HG03432 (cell line): ENCODE data around the gene TANGO6.
"Not testable (repeated sequence)": the region's sequence is repeated elsewhere in the genome, so short reads cannot be mapped to it uniquely, and the experiment has no call there.

Source experiments
- ATAC-seq: cut with Tn5 transposase; IDR thresholded peaks from one replicate; pipeline ENCODE4 v1.9.1; 2021; ENCODE audit warnings: mild to moderate bottlenecking, moderate library complexity; ENCODE audit not compliant: unreplicated experiment

Gene TANGO6

GRCh38 chr16:68960910-68961309, 117.6 kb downstream of the TANGO6 start:
- no peak for ATAC-seq

GRCh38 chr16:68961778-68962402, 118.6 kb downstream of the TANGO6 start:
- no peak for ATAC-seq

- no peak for ATAC-seq
These were observed 126.0 kb downstream of the TANGO6 start for GRCh38 chr16:68969338-68969737.

DNA sequence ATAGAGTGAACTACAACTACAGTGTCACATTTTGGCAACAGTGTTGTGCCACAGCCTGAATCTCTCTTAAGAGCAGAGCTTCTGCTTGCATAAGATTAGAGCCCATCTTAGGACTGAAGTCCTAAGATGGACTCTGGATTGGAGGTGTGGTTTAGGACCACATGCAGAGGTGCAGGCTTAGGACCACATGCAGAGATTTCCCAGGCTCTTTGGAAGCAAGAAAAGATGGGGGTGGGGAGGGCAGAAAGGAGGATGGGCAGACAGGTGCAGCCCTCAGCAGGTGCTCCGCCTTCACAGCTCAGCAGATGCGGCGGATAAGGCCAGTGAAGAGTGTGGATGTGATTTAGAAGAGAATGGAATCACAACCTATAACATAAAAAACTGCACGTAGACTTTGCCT, 128.7 kb downstream of the TANGO6 start:
- no peak for ATAC-seq

GRCh38 chr16:68972720-68973119, 129.4 kb downstream of the TANGO6 start:
- no peak for ATAC-seq

GRCh38 chr16:68973611-68974120, 130.3 kb downstream of the TANGO6 start:
- ATAC-seq, result no peak

DNA sequence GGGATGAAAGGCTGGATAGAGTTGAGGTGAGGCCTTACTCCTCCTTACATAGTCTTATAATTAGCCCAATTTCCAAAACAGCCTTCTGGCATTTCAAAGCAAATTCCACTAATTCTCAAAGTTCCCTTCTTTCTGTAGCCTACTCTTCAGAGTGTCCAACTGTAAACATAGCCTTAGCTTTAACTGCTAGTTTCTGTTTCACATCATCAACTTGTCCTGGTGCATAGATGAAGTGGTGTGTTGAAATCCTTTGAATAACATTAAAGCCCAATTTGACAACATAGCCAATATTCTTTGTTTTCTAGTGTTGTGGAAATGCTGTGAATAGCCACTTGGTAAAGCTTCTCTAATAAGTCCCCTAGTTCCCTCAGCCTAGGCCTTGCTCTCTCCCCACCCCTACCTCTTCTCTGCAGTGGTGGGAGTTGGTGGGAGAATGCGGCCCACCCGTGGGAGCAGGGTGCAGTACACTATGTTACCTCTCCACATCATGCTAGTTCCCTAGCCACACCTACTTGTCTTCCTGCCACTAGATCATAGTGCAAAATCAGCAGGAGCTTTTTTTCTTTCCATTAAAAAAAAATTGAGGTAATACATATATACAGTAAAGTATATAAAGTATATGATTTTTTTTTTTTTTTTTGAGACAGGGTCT, 135.1 kb downstream of the TANGO6 start:
- ATAC-seq, result no peak

GRCh38 chr16:68980695-68981315, 137.5 kb downstream of the TANGO6 start:
- ATAC-seq, result no peak

DNA sequence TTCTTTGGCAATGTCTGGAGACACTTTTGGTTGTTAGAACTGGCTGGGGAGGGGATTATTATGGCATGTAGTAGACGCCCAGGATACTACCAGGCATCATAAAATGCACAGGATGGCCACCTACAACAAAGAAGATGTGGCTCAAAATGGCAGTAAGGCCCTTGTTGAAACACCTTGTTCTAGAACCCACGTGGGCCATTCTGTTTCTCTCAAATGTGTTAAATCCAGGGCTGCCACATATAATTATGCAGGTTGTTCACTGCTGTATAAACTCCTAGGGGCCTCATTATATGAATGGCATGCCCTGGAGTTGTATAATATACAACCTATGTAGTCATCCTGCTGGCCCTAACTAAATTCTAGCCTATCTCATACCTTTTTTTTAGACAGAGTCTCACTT, 138.6 kb downstream of the TANGO6 start:
- ATAC-seq, result no peak

GRCh38 chr16:68984467-68984866, 141.1 kb downstream of the TANGO6 start:
- no peak for ATAC-seq

GRCh38 chr16:68985268-68985667, 141.9 kb downstream of the TANGO6 start:
- ATAC-seq, result no peak

DNA sequence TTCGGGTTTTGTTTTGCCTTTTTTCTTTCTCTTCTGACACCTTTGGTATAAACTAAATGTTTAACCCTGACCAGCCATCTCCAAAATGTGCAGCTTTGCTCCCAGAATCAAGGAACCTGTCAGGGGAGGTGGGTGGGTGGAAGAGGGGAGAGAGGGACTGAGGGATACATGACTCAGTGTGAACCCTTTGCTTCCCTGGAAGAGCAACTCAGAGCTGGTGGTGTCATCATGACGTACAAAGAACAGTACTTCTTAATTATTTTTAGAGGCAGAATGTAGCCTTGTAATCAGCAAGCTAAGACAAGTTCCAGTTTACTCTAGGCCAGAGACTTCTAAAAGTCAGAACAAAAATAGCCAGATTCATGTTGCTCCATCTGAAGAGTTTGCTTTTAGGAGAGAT, 142.5 kb downstream of the TANGO6 start:
- no peak for ATAC-seq

DNA sequence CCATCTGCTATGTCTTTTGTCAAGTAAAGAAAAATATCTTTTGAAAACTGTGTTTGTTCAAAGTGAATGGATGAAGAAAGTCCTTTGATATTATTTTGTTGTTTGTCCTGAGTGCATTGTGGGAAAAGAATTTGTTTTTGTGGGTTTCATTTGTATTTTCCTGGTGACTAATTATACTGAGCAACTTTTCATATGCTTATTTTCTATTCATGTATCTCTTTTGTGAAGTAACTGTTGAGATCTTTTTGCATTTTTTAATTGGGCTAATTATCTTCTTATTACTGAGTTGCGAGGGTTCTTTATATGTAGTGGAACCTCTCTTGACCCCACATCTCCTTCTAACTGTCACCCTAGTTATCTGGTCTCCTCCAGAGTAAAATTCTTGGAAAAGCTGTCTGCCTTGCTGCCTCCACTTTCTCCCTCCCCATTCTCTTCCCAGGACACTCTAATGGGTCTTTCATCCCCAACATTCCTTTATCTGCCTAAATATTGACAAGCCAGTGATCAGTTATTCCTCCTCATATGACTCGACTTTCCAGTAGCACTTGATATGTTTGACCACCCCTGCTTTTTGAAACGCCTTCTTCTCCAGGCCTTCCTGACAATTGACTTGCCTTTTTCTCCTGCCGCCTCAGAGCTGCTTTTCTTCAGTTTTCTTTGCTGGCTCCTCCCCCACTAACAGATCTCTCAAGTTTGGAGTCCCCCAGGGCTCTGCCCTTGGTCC, 144.6 kb downstream of the TANGO6 start:
- ATAC-seq, result no peak

GRCh38 chr16:68990172-68990845, 147.0 kb downstream of the TANGO6 start:
- ATAC-seq, result not testable (repeated sequence)

DNA sequence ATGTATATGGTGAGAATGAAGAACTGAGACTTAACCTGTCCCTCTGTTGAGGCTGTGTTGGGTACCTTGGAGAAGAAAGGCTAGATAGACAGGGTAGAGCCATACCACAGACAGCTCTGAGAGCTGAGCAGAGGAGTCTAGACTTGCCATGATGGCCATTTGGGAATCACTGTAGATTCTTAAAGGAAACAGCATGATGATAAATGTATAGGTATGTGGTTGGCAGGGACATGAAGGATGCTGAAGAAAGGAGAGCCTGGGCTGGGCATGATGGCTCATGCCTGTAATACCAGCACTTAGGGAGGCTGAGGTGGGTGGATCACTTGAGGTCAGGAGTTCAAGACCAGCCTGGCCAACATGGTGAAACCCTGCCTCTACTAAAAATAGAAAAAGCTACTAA, 147.7 kb downstream of the TANGO6 start:
- ATAC-seq, result no peak

DNA sequence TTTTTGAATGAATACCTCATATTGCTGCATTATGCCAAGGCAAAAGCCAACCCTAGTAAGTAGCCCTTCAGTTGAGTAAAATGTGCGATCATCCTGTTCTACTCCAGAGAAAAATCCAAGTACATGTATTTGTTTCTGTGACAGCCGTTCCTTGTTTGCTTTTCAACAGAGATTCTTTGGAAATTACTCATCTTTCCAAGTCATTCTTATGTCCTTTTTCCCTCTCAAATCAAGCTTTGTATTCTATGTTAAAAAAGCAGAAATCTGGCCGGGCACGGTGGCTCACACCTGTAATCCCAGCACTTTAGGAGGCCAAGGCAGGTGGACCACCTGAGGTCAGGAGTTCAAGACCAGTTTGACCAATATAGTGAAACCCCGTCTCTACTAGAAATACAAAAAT, 149.2 kb downstream of the TANGO6 start:
- no peak for ATAC-seq

DNA sequence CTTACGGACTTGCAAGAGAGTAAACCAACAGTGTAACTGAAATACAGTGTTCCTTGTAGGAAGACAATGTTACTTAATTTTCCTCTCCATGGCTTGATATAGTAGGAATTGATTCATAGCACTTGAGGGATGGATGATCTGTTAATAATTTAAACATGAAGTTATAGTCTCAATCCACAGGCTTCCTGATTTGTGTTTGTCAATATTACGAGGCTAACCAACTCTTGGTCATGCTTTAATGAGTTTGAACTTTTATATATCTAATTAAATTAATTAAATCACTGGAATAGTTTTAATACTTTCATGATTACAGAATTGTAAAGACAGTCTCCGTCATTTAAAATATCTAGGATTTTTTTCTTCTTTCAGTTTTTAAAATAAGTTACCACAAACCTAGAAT, 150.1 kb downstream of the TANGO6 start:
- no peak for ATAC-seq

DNA sequence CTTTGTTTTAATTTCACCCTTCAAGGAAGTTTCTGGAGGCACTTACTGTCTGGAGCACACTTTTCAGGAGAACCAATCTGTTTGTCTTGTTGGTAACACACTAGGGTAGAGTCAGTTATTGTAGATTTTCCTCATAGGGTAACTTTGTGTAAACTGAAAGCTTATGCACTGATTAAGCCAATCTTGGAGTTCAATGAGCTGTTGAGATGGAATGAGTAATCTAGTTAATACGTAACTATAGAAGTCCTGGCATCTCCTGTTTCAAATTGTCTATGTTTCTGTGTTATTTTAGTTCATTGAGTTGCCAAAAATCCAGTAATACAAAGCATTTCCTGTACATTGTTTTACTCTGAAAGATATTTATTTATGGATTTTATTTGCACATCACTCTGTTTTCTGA, 150.6 kb downstream of the TANGO6 start:
- ATAC-seq, result no peak

GRCh38 chr16:68994324-68994723, 151.0 kb downstream of the TANGO6 start:
- ATAC-seq, result no peak

GRCh38 chr16:68995011-68995504, 151.7 kb downstream of the TANGO6 start:
- ATAC-seq, result no peak

DNA sequence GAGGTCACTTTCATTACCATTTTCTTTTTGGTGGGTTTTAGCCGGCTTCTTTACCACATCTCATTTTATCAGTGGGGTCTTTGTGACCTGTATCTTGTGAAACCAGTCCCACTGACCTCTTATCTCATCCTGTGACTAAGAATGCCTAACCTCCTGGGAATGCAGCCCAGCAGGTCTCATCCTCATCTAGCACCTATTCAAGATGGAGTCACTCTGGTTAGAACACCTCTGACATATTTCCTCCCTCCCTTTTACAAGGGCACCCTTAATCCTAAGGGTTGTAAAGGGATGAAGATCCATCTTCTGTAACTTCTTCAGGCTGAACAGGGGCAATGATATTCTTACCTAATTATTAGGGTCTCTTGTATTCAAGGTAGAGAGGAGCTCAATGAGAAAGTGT, 154.2 kb downstream of the TANGO6 start:
- no peak for ATAC-seq
